IgD-negative memory B cell (primary cell): Measurements from ENCODE around the gene CHCHD6. TPM values are rescaled to one million over a fixed set of nuclear protein-coding genes. Genes with fewer than 3 reads are reported as not detected.

Source experiments
- H3K27ac Mint-ChIP-seq, 3 donors: one replicate each; pipeline ENCODE4 v1.8.0; 2020 to 2022; ENCODE audit warnings: mild to moderate bottlenecking in 3 of 3, mixed read lengths in 3 of 3, moderate library complexity in 1 of 3
- H3K27me3 Mint-ChIP-seq: one replicate; pipeline ENCODE4 v1.8.0; 2021; ENCODE audit warnings: mixed read lengths
- H3K36me3 Mint-ChIP-seq: one replicate; pipeline ENCODE4 v1.8.0; 2020; ENCODE audit warnings: mild to moderate bottlenecking, mixed read lengths
- H3K4me1 Mint-ChIP-seq, 3 donors: one replicate each; pipeline ENCODE4 v1.8.0; 2020 to 2022; ENCODE audit warnings: mixed read lengths in 3 of 3, mild to moderate bottlenecking in 1 of 3
- H3K4me3 Mint-ChIP-seq, 4 donors: one replicate each; pipeline ENCODE4 v1.8.0; 2020 to 2022; ENCODE audit warnings: mild to moderate bottlenecking in 4 of 4, mixed read lengths in 4 of 4, moderate library complexity in 3 of 4
- H3K9me3 Mint-ChIP-seq, 3 donors: one replicate each; pipeline ENCODE4 v1.8.0; 2020 to 2021; ENCODE audit warnings: mixed read lengths in 3 of 3, mild to moderate bottlenecking in 1 of 3
- polyA plus RNA-seq: library from polyadenylated mRNA; unstranded; fragments of 300-500 nt; fragmentation: Illumina TruSeq; gene quantifications from one replicate; pipeline ENCODE4 v1.2.3, GENCODE V29; 2021

Gene CHCHD6
- polyA plus RNA-seq, 1 donor from 2014 or later: 16.6 TPM

GRCh38 chr3:126732281-126733060 is 28.4 kb downstream of the CHCHD6 start:
- Mint-ChIP-seq H3K9me3 (no peaks in the 10 kb centered on the region), H3K27me3 (no peaks in the 10 kb centered on the region), H3K4me1 (peaks cover 3 to 7% (median 6%) of the 10 kb centered on the region in 3 donors), H3K27ac (no peak overlapping the region), H3K4me3 (no peak overlapping the region), H3K36me3 (peaks cover 11% of the 10 kb centered on the region)

GRCh38 chr3:126733061-126733430 is 29.0 kb downstream of the CHCHD6 start:
- no peaks in the 10 kb centered on the region for H3K9me3 Mint-ChIP-seq
- no peak overlapping the region for H3K4me3 Mint-ChIP-seq
- H3K27me3 Mint-ChIP-seq: no peaks in the 10 kb centered on the region
- peaks cover 11% of the 10 kb centered on the region for H3K36me3 Mint-ChIP-seq
- H3K4me1 Mint-ChIP-seq: peaks cover 3 to 7% (median 6%) of the 10 kb centered on the region in 3 donors
- no peak overlapping the region for H3K27ac Mint-ChIP-seq

GRCh38 chr3:126734106-126734723 is 30.2 kb downstream of the CHCHD6 start:
- peak overlapping the region in 1 of 3 donors; percentile 38 for H3K27ac Mint-ChIP-seq

GRCh38 chr3:126737527-126737926 is 33.5 kb downstream of the CHCHD6 start:
- Mint-ChIP-seq H3K9me3 (peaks cover 4 to 14% (median 5%) of the 10 kb centered on the region in 3 donors), H3K36me3 (peaks cover 13% of the 10 kb centered on the region), H3K4me3 (peak overlapping the region in 1 of 4 donors; percentile 6), H3K27me3 (no peaks in the 10 kb centered on the region), H3K27ac (no peak overlapping the region), H3K4me1 (peaks cover 0 to 3% (median 0%) of the 10 kb centered on the region in 3 donors)

More at GRCh38 chr3:126734106-126734723, 30.2 kb downstream of the CHCHD6 start:
- H3K9me3 Mint-ChIP-seq: peaks cover 2 to 9% (median 4%) of the 10 kb centered on the region in 3 donors
- H3K36me3 Mint-ChIP-seq: peaks cover 11% of the 10 kb centered on the region
- H3K4me3 Mint-ChIP-seq: no peak overlapping the region
- H3K27me3 Mint-ChIP-seq: no peaks in the 10 kb centered on the region
- peaks cover 3 to 7% (median 6%) of the 10 kb centered on the region in 3 donors for H3K4me1 Mint-ChIP-seq

GRCh38 chr3:126742057-126742456 is 38.0 kb downstream of the CHCHD6 start:
- Mint-ChIP-seq H3K9me3 (peaks cover 4 to 14% (median 5%) of the 10 kb centered on the region in 3 donors), H3K4me3 (no peak overlapping the region), H3K36me3 (peaks cover 6% of the 10 kb centered on the region), H3K27ac (peak overlapping the region in 1 of 3 donors; percentile 47), H3K27me3 (no peaks in the 10 kb centered on the region), H3K4me1 (peaks cover 0 to 5% (median 5%) of the 10 kb centered on the region in 3 donors)

GRCh38 chr3:126743350-126743749 is 39.3 kb downstream of the CHCHD6 start:
- peaks cover 3% of the 10 kb centered on the region for H3K36me3 Mint-ChIP-seq
- no peak overlapping the region for H3K27ac Mint-ChIP-seq
- H3K4me1 Mint-ChIP-seq: peaks cover 0 to 5% (median 4%) of the 10 kb centered on the region in 3 donors
- H3K4me3 Mint-ChIP-seq: no peak overlapping the region
- H3K9me3 Mint-ChIP-seq: peaks cover 4 to 14% (median 5%) of the 10 kb centered on the region in 3 donors
- H3K27me3 Mint-ChIP-seq: no peaks in the 10 kb centered on the region

- peaks cover 0 to 5% (median 4%) of the 10 kb centered on the region in 3 donors for H3K4me1 Mint-ChIP-seq
- peaks cover 3% of the 10 kb centered on the region for H3K36me3 Mint-ChIP-seq
- H3K27me3 Mint-ChIP-seq: no peaks in the 10 kb centered on the region
- H3K9me3 Mint-ChIP-seq: peaks cover 4 to 10% (median 5%) of the 10 kb centered on the region in 3 donors
- H3K27ac Mint-ChIP-seq: no peak overlapping the region
- H3K4me3 Mint-ChIP-seq: no peak overlapping the region
These were observed 39.7 kb downstream of the CHCHD6 start for GRCh38 chr3:126743781-126744180.

- no peaks in the 10 kb centered on the region for H3K27me3 Mint-ChIP-seq
- no peaks in the 10 kb centered on the region for H3K9me3 Mint-ChIP-seq
- no peak overlapping the region for H3K27ac Mint-ChIP-seq
- H3K4me3 Mint-ChIP-seq: peak overlapping the region in 1 of 4 donors; percentile 56
- H3K4me1 Mint-ChIP-seq: peaks cover 0 to 5% (median 4%) of the 10 kb centered on the region in 3 donors
- H3K36me3 Mint-ChIP-seq: peaks cover 5% of the 10 kb centered on the region
These were observed 41.8 kb downstream of the CHCHD6 start for GRCh38 chr3:126745760-126746394.

- Mint-ChIP-seq H3K4me3 (no peak overlapping the region), H3K4me1 (peaks cover 0 to 5% (median 4%) of the 10 kb centered on the region in 3 donors), H3K9me3 (no peaks in the 10 kb centered on the region), H3K27ac (no peak overlapping the region), H3K27me3 (no peaks in the 10 kb centered on the region), H3K36me3 (peaks cover 4% of the 10 kb centered on the region)
These were observed 42.5 kb downstream of the CHCHD6 start for GRCh38 chr3:126746395-126747177.

- no peak overlapping the region for H3K4me3 Mint-ChIP-seq
- peaks cover 3% of the 10 kb centered on the region for H3K36me3 Mint-ChIP-seq
- peaks cover 0 to 4% (median 3%) of the 10 kb centered on the region in 3 donors for H3K4me1 Mint-ChIP-seq
- no peaks in the 10 kb centered on the region for H3K27me3 Mint-ChIP-seq
- no peak overlapping the region for H3K27ac Mint-ChIP-seq
- no peaks in the 10 kb centered on the region for H3K9me3 Mint-ChIP-seq
These were observed 43.7 kb downstream of the CHCHD6 start for GRCh38 chr3:126747768-126748167.

- H3K27ac Mint-ChIP-seq: no peak overlapping the region
- no peak overlapping the region for H3K4me3 Mint-ChIP-seq
- H3K27me3 Mint-ChIP-seq: no peaks in the 10 kb centered on the region
- H3K36me3 Mint-ChIP-seq: peaks cover 4% of the 10 kb centered on the region
- H3K4me1 Mint-ChIP-seq: peaks cover 0 to 4% (median 2%) of the 10 kb centered on the region in 3 donors
- H3K9me3 Mint-ChIP-seq: no peaks in the 10 kb centered on the region
These were observed 44.9 kb downstream of the CHCHD6 start for GRCh38 chr3:126748701-126749546.

- peaks cover 0 to 4% (median 2%) of the 10 kb centered on the region in 3 donors for H3K4me1 Mint-ChIP-seq
- H3K27me3 Mint-ChIP-seq: no peaks in the 10 kb centered on the region
- H3K36me3 Mint-ChIP-seq: peaks cover 4% of the 10 kb centered on the region
- no peak overlapping the region for H3K27ac Mint-ChIP-seq
- H3K4me3 Mint-ChIP-seq: no peak overlapping the region
- no peaks in the 10 kb centered on the region for H3K9me3 Mint-ChIP-seq
These were observed 45.5 kb downstream of the CHCHD6 start for GRCh38 chr3:126749547-126749875.

- Mint-ChIP-seq H3K9me3 (no peaks in the 10 kb centered on the region), H3K27me3 (no peaks in the 10 kb centered on the region), H3K4me1 (peaks cover 0 to 4% (median 2%) of the 10 kb centered on the region in 3 donors), H3K36me3 (peaks cover 4% of the 10 kb centered on the region), H3K4me3 (no peak overlapping the region), H3K27ac (peak overlapping the region in 1 of 3 donors; percentile 90)
These were observed 46.1 kb downstream of the CHCHD6 start for GRCh38 chr3:126749931-126750755.
